Fibroblast of the aortic adventitia (primary cell): ENCODE results near the gene BEST1. TPM values are rescaled to one million over a fixed set of nuclear protein-coding genes. Genes with fewer than 3 reads are reported as not detected.

ENCODE experiments used
- DNase-seq: peaks from one replicate; pipeline ENCODE4 v3.0.0-alpha.2; 2010; ENCODE audit warnings: low read depth
- H3K4me3 ChIP-seq: 2 replicates; pipeline ENCODE4 v1.5.1; 2011; ENCODE audit warnings: low read depth, mild to moderate bottlenecking, control low read depth, low read length, moderate library complexity
- total RNA-seq: library from RNA; depleted of rRNA; stranded (reverse); fragments of >200 nt; gene quantifications from 2 replicates; pipeline ENCODE4 v1.2.3, GENCODE V29; 2012; ENCODE audit warnings: low replicate concordance
- TF ChIP-seq, protein P1 (sequence below): IDR thresholded peaks from 2 replicates; pipeline ENCODE4 v1.5.1; 2011; ENCODE audit warnings: mild to moderate bottlenecking, low read length, control low read depth, inconsistent platforms; ENCODE audit not compliant: insufficient read depth

BEST1 gene
- total RNA-seq, 1 donor, result 3.1 TPM

DNA sequence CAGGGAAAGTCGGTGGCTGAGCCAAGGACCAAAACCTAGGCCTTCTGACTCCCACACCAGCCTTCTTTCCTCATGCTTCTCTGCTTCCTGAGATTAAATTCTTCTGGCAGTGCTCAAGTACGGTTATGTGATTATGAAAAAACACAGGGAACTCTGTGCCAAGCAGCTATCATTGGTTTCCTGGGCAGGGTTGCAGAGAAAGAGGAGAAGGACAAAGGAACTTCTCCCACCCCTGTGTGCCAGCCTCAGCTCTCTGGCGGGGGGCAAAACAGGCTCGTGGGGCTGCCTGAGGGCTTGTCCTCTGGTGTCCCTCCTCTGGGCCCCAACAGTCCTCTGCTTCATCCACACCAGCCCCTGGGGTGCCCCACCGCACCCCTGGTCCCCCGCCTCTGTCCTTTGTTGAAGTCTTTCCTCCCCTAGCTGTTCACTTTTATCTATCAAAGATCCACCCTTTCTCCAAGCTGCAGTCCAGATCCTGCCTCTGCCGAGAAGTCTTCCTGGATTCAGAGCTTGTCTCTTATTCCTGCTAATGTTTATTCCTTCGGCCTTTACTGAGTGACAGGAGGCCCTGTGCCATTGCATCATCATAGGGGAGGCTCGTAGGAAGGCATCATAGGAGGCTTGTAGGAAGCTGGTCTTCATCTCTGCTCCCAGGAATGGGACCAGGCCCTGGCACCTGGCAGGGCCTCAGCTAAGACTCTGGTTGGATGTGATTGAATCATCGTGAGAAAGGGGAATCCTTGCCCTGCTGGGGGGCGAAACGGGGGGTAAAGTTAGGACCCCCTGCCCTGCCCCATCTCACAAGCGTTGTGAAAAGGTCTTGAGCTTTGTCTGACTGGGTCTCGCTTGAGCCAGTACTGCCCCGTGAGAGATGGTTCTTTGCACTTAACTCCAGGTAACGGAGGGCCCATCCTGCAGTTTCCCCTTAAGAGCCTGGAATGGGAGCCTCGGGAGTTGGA lies 28.8 kb downstream of the BEST1 start:
- DNase-seq, result peak; percentile 93
- TF ChIP-seq, protein P1, sequence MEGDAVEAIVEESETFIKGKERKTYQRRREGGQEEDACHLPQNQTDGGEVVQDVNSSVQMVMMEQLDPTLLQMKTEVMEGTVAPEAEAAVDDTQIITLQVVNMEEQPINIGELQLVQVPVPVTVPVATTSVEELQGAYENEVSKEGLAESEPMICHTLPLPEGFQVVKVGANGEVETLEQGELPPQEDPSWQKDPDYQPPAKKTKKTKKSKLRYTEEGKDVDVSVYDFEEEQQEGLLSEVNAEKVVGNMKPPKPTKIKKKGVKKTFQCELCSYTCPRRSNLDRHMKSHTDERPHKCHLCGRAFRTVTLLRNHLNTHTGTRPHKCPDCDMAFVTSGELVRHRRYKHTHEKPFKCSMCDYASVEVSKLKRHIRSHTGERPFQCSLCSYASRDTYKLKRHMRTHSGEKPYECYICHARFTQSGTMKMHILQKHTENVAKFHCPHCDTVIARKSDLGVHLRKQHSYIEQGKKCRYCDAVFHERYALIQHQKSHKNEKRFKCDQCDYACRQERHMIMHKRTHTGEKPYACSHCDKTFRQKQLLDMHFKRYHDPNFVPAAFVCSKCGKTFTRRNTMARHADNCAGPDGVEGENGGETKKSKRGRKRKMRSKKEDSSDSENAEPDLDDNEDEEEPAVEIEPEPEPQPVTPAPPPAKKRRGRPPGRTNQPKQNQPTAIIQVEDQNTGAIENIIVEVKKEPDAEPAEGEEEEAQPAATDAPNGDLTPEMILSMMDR, result no peak
- H3K4me3 ChIP-seq, result no peak overlapping the region

DNA sequence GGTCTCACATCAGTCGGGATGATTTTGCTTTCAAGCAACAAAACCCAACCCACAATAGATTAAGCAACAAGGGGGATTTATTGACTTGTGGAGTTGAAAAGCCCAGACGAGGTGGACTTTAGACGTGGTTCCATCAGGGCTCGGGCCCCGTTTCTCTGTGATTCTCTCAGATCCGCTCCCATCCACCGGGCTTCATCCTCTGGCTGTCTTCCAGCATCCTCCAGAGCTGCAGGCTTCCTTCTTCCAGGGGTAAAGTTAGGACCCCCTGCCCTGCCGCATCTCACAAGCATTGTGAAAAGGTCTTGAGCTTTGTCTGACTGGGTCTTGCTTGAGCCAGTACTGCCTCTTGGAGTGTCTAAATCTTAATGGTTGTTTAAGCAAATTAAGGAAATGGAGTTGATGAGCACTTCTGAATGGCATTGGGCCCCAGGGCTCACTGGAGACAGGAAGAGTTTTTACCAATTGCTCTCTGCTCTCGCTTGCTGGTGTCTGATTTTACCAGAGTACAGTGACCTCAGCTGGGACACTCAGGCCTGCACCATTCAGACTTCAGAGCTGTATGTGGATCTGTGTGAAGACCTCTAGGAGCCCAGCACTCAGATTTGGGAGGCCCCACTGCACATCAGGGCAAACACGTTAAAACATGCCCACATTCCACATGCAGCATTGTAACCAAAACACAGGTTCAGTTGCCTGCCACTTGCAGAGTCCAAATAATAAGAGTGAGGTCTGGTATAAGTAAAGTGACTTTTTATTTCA lies 30.8 kb downstream of the BEST1 start:
- H3K4me3 ChIP-seq, result no peak overlapping the region
- TF ChIP-seq, protein P1, result no peak
- DNase-seq, result no peak

DNA sequence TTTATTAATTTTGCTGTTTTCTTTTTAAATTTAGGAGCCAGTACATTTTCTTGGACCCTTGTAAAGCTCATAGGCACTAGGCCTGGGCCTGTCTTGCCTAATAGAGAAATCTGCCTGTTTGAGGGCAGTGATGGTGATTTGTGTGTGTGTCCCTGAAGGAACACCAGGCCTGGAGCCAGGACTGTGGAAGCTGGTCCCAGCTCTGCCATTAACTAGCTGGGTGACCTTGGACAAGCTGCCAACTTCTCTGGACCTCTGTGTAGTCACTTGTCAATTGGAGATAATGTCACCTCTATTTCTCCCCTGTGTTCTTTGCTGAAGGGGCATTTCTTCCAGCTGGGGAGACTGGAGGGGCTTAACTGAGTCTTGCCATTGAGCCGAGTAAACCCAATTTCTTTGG lies 33.3 kb downstream of the BEST1 start:
- no peak overlapping the region for H3K4me3 ChIP-seq
- TF ChIP-seq, protein P1, result no peak
- no peak for DNase-seq

DNA sequence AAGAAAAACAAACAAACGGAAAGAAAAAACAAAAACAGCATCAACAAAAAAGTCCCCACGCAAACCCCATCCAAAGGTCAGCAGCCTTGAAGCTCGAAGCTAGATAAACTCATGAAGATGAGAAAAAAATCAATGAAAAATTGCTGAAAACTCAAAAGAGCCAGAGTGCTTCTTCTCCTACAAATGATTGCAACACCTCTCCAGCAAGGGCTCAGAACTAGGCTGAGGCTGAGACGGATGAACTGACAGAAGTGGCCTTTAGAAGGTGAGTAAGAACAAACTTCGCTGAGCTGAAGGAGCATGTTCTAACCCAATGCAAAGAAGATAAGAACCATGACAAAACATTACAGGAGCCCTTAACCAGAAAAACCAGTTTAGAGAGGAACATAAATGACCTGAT lies 35.7 kb downstream of the BEST1 start:
- TF ChIP-seq, protein P1, result no peak
- H3K4me3 ChIP-seq, result no peak overlapping the region
- no peak for DNase-seq

DNA sequence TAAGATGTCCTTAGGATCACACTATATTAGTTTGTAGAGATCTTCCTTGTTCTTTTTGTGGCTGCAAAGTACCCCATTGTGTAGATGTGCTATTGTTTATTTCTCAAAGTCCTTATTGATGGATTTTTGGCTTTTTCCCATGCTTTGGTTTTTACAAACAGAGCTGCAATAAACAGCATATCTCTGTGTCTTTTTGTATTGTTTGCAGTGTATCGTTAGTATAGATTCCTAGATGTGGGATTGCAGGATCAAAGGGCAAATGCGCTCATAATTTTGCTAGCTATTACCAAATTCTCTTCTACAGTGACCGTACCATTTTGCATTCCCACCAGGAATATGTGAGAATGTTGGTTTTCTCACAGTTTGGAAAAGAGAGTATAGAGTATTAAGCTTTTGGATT lies 44.8 kb downstream of the BEST1 start:
- TF ChIP-seq, protein P1, result no peak
- H3K4me3 ChIP-seq, result no peak overlapping the region

DNA sequence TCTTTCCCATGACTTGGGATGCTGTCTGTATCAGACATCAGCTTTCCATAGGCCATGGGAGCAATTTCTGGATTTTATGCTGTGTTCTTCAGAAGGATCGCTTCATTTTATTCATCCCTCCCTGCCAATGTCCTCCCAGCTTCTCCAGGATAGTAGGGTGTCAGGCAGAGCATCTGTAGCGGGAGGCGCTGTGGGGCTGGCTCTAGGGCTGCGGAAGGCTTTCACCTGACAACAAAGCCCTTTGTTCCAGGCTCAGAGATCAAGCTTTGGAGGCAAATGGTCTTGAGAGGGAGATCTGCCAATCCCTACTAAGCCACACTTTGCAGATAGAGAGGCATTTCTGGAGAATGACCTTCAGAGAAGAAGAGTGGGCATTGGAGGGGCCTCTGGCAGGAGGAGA lies 46.8 kb downstream of the BEST1 start:
- DNase-seq, result no peak
- TF ChIP-seq, protein P1, result no peak
- no peak overlapping the region for H3K4me3 ChIP-seq

More for the DNA sequence above, 44.8 kb downstream of the BEST1 start:
- no peak for DNase-seq
